Pancreas (tissue), 10 donors: ENCODE measurements around the gene HEPACAM2. TPM values are rescaled to one million over a fixed set of nuclear protein-coding genes. Genes with fewer than 3 reads are reported as not detected.

Experiments
- ATAC-seq, 4 donors: fragments of 200-7000 bp; cut with Tn5 transposase; one replicate each; pipeline versions ENCODE4 v1.8.0 to v1.9.1; 2020; ENCODE audit warnings: mild to moderate bottlenecking in 4 of 4, moderate library complexity in 4 of 4
- DNase-seq, 6 donors: peaks; one replicate each; pipeline ENCODE4 v3.0.0-alpha.2; 2020
- FAIRE-seq: peaks from 2 replicates; lab custom pipeline; 2012; peaks lifted over from hg19 to GRCh38; lab: Jason Lieb, UNC
- H3K27ac ChIP-seq, 4 donors: fragments of 200-600 bp; sonication (generic); 1 replicate in 3 of 4; 2 replicates in 1 of 4; pipeline versions ENCODE4 v1.5.0 to v1.8.0; 2020
- H3K27me3 ChIP-seq, 4 donors: fragments of 200-600 bp; one replicate each; pipeline ENCODE4 v1.8.0; 2021
- H3K36me3 ChIP-seq, 3 donors: fragments of 200-600 bp; sonication (generic) in 1 of 3; one replicate each; pipeline versions ENCODE4 v1.5.0 to v1.8.0; 2020 to 2021
- H3K4me1 ChIP-seq, 3 donors: fragments of 200-600 bp; one replicate each; pipeline ENCODE4 v1.8.0; 2021
- H3K4me3 ChIP-seq, 4 donors: fragments of 200-600 bp; sonication (generic) in 2 of 4; one replicate each; pipeline versions ENCODE4 v1.5.0 to v1.8.0; 2020 to 2021
- H3K9me3 ChIP-seq, 4 donors: fragments of 200-600 bp; one replicate each; pipeline ENCODE4 v1.8.0; 2021
- WGBS, 2 donors: extraction: QIAGEN DNeasy Blood & Tissue Kit; methylation state at CpG; one replicate each; pipeline ENCODE4 v1.1.7; 2013; 5-methylcytosine and 5-hydroxymethylcytosine counted together
- intact Hi-C, 3 donors: fragments of 100-400 bp; cut with DNase I; formaldehyde crosslinking; loops; one replicate each; pipeline versions ENCODE4 v1.11.1 to v1.14.2; 2022
- polyA plus RNA-seq, 2 donors: library from polyadenylated mRNA; stranded (reverse); fragments of 200-250 nt; gene quantifications; one replicate each; pipeline ENCODE4 v1.2.3, GENCODE V29; 2013
- total RNA-seq, 6 donors: library from RNA; stranded (reverse); fragmentation: NEBNext Ultra II Directional in 4 of 6; extraction: Animal tissue kit (Norgen Biotek cat#: 25700) in 4 of 6; gene quantifications; one replicate each; pipeline versions ENCODE4 v1.2.1 to v1.2.4, GENCODE V29; 2021 to 2023
- TF ChIP-seq, protein P1 (sequence below), 4 donors: fragments of 200-600 bp; sonication (generic) in 3 of 4; IDR thresholded peaks; one replicate each; pipeline versions ENCODE4 v1.5.0 to v1.8.0; 2021; ENCODE audit warnings: antibody characterized with exemption in 4 of 4
- donor health status: healthy with polysubstance abuse.
- donor health status: DM: no; HTN: no; CAD: no; lungs with moderate emphysema.
- donor health status: DM: no; HTN: no; CAD: no.
- donor health status: control.
- donor health status: control.
- donor health status: Bipolar disorder and iron deficiency.
- donor health status: DM: yes; HTN: yes; CAD: no.
- donor health status: DM: no; HTN: no; CAD: no.
- donor health status: DM: no; HTN: no; CAD: no.
- donor health status: DM: yes; HTN: yes; CAD: no.

The HEPACAM2 gene
- total and polyA plus RNA-seq, 8 donors: 0.65 to 28.0 (median 4.1) TPM

DNA sequence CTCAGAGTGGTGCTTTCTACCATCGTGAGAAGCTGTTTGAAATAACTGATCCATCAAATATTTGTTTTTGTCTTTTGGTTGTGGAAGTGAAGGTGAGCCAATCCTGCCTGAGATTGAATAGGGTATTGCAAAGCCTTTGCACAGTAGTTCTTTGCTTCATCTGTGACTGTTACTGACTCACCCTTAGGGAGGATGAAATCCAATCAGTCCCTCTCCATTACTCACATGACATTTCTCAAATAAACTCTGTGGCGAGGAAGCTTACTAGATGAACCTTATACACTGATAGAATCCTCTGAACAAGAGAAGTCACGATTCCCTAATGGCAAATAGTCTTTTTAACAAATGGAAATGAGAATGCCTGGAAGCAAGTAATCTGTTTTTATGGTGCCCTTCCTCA is 31.9 kb downstream of the HEPACAM2 start:
- Histone ChIP-seq H3K4me1 (no peaks in the 10 kb centered on the region), H3K36me3 (no peaks in the 10 kb centered on the region), H3K27ac (no peak overlapping the region), H3K9me3 (no peaks in the 10 kb centered on the region), H3K4me3 (no peak overlapping the region), H3K27me3 (peaks cover 0 to 7% (median 0%) of the 10 kb centered on the region in 4 donors)
- TF ChIP-seq, protein P1, sequence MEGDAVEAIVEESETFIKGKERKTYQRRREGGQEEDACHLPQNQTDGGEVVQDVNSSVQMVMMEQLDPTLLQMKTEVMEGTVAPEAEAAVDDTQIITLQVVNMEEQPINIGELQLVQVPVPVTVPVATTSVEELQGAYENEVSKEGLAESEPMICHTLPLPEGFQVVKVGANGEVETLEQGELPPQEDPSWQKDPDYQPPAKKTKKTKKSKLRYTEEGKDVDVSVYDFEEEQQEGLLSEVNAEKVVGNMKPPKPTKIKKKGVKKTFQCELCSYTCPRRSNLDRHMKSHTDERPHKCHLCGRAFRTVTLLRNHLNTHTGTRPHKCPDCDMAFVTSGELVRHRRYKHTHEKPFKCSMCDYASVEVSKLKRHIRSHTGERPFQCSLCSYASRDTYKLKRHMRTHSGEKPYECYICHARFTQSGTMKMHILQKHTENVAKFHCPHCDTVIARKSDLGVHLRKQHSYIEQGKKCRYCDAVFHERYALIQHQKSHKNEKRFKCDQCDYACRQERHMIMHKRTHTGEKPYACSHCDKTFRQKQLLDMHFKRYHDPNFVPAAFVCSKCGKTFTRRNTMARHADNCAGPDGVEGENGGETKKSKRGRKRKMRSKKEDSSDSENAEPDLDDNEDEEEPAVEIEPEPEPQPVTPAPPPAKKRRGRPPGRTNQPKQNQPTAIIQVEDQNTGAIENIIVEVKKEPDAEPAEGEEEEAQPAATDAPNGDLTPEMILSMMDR (IDR thresholded peaks at IDR 0.05): no peak
- 33 to 41% methylated on average over 3 of the region's 3 CpGs for WGBS, 2 donors
- intact Hi-C loops: no loop called here
- ATAC-seq: peak in 1 of 4 donors; percentile 52
- no peak for FAIRE-seq
- DNase-seq: no peak

DNA sequence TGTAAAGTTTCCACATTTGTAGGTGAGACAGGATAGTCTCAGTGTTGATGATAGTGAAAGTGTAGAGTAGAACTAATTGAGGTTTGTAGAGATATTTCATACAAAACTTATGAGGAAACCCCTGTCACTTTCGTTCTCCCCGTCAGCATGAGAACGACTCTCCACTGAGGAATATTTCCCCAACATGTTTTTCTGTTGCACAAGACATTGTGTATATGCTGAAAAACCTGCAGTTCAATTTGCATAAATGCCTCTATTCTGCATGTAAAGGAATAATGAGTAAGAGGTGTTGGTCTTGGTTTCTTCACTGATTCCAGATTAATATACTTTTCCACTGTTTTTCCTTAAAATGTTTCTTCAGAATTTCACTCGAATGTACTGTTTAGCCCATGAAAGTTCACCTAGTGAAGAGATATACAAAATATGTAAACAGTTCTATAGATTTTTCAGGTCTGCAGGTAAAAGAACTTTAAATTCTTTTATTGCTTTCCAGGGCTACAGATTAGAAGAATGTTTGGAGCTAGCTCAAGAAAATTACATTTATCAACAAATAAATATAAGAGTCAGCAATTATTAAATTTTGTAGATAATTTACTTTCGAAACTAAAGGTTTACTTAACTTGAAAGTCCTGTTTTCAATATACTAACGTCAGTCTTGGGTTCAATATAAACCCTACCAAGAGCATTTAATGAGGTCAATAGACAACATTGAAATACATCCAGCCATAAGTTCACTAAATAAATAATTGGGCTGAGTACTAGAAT is 37.2 kb downstream of the HEPACAM2 start:
- Histone ChIP-seq H3K4me1 (no peaks in the 10 kb centered on the region), H3K9me3 (no peaks in the 10 kb centered on the region), H3K27me3 (peaks cover 0 to 7% (median 0%) of the 10 kb centered on the region in 4 donors), H3K4me3 (no peak overlapping the region), H3K36me3 (no peaks in the 10 kb centered on the region), H3K27ac (no peak overlapping the region)
- 42 to 48% methylated on average over 6 of the region's 6 CpGs for WGBS, 2 donors
- no peak for ATAC-seq
- intact Hi-C loops: no loop called here
- TF ChIP-seq, protein P1 (IDR thresholded peaks at IDR 0.05): no peak
- FAIRE-seq: no peak
- no peak for DNase-seq

DNA sequence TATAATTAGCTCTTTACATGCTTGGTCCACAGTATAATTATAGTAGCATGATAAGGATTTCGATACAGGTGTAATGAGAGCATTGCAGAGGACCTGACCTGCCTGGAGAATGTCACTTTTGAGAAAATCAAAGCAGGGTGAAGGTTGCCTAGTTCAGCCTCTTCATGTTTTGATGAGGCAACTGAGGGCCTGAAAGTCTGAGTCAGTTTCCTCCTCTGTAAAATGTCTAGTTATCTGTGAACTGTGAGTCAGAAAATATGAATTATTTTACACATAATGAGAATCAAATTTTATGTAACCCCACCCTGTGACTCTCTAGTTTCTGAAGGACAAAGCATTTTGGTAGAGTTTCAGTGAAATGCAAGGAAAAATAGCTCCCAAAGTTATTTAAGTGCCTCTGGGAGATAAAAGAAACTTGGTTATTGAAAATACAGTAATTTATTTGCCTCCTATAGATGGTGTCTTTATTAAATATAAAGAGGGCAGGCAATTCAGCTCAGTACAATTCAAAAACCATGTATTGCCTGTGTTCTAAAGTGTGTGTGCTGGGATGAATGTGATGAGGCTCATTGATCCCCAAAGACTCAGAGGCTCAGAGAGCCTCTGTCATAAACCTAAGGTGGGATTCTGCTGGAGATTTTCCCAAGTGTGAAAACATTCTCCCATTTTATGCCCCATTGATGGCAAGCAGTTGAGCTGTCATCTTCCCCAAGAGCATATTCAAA is 40.8 kb downstream of the HEPACAM2 start:
- ATAC-seq (no peak), DNase-seq (no peak), FAIRE-seq (no peak)
- no peaks in the 10 kb centered on the region for H3K36me3 ChIP-seq
- 28% methylated on average over 1 of the region's 1 CpG for WGBS, 2 donors
- no peaks in the 10 kb centered on the region for H3K27me3 ChIP-seq
- H3K4me1 ChIP-seq: no peaks in the 10 kb centered on the region
- TF ChIP-seq, protein P1 (IDR thresholded peaks at IDR 0.05): no peak
- intact Hi-C loops: no loop called here
- no peaks in the 10 kb centered on the region for H3K9me3 ChIP-seq
- H3K27ac ChIP-seq: no peak overlapping the region
- no peak overlapping the region for H3K4me3 ChIP-seq

DNA sequence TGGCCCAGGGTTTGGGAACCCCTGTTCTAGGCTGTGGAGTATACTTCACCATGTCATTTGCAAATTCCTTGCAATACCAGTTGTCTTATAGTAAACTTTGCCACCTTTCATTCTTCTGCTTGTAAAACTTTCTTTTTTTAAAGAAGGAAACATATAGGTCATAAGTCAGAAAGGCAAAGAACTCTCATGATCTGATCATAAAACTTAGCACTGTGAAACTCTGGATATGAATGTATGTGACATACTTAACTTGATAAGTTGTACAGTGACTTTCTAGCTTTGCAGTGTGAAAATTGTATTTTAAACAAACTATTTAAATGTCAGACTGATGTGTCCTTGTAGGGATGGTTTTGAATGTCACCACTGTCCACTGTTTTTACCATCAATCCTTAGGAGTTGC is 47.1 kb downstream of the HEPACAM2 start:
- no peak for DNase-seq
- H3K36me3 ChIP-seq: no peaks in the 10 kb centered on the region
- H3K27ac ChIP-seq: no peak overlapping the region
- no peak for FAIRE-seq
- H3K27me3 ChIP-seq: no peaks in the 10 kb centered on the region
- no peaks in the 10 kb centered on the region for H3K9me3 ChIP-seq
- H3K4me3 ChIP-seq: no peak overlapping the region
- no peak for ATAC-seq
- intact Hi-C loops: no loop called here
- TF ChIP-seq, protein P1 (IDR thresholded peaks at IDR 0.05): no peak
- H3K4me1 ChIP-seq: no peaks in the 10 kb centered on the region

DNA sequence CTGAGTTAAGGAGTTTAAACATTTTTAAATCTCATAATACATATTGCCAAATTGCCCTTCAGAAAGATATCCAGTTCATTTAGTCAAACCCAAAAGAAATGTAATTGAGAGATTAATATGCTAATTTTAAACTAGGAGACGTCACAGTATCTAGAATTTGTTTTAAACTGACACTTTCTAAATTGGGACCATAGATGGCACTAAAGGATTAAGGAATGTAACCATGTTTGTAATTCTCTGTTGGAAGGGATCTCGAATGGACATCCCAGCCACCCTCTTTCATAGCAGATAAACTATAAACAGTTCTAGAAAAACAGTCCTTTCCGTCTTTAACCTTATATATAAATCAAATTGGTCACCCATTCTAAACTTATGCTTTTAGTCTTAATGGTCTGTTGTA is 48.1 kb downstream of the HEPACAM2 start:
- TF ChIP-seq, protein P1 (IDR thresholded peaks at IDR 0.05): no peak
- ATAC-seq (peak in 3 of 4 donors; percentile 33 to 70 (median 67)), DNase-seq (no peak), FAIRE-seq (no peak)
- H3K9me3 ChIP-seq: no peaks in the 10 kb centered on the region
- no peak overlapping the region for H3K27ac ChIP-seq
- H3K36me3 ChIP-seq: no peaks in the 10 kb centered on the region
- intact Hi-C loops: no loop called here
- 14 to 16% methylated on average over 3 of the region's 3 CpGs for WGBS, 2 donors
- H3K4me3 ChIP-seq: no peak overlapping the region
- H3K4me1 ChIP-seq: no peaks in the 10 kb centered on the region
- no peaks in the 10 kb centered on the region for H3K27me3 ChIP-seq
